ENCODE results near the gene AP5B1.

AP5B1 gene

DNA sequence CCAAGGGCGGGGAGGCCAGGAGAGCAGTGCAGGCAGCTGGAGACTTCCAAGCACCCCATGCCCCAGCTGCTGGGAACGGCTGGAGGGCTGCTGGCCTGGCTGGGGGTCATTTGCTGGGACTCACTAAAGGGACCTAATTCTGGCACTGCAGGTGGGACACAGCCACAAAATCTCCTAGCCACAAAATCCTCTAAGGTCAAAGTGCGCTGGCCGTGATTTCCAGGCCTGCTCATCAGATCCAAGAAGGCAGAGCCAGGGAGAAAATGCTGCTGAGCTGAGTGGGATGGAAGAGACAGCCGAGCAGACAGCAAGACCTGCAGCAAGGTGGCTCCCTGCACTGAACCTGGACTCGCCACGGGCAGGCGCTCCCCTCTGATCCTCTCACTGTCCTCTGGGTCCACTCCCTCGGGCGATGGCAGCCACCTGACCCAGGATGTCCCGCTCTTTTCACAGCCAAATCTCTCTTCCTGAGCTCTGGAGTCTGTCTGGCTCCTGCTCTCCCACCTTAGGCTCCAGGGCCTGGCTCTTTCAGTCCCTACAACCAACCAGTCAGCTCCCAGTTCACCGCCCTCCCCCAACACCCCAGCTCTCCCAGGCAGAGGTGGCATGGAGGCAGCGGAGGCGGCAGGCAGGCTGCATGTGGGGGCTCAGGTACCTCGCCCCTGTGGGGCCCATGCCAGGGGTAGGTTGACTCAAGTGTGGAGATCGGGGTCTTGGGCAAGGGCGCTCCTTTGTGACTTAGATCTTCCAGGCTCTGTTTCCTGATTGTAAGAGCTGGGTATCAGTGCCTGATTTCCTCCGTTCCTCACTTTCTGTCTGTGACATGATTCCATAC, 20.6 kb upstream of the AP5B1 start:
- DNase-seq: no peak

DNA sequence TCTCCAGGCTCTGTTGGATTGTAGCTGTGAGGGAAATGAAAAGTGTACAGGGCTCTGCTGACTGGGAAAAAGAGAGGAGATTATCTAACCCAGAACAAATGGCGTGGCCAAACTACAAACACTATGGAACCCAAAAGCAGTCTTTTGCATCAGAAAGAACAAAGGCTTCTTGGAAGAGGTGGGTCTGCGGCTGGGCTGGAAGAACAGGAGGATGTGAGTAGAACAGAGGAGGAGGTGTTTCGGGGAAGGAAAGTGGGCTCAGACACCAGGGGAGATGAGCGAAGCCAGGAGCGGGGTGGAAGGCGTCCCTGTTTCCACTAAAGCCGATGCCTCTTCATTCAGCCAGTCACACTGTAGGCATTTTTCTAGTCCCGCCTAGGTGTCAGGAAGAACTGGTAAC, 18.1 kb upstream of the AP5B1 start:
- DNase-seq: no peak

GRCh38 chr11:65797711-65798110, 16.9 kb upstream of the AP5B1 start:
- no peak for DNase-seq

GRCh38 chr11:65796726-65797601, 16.2 kb upstream of the AP5B1 start:
- DNase-seq: no peak

DNA sequence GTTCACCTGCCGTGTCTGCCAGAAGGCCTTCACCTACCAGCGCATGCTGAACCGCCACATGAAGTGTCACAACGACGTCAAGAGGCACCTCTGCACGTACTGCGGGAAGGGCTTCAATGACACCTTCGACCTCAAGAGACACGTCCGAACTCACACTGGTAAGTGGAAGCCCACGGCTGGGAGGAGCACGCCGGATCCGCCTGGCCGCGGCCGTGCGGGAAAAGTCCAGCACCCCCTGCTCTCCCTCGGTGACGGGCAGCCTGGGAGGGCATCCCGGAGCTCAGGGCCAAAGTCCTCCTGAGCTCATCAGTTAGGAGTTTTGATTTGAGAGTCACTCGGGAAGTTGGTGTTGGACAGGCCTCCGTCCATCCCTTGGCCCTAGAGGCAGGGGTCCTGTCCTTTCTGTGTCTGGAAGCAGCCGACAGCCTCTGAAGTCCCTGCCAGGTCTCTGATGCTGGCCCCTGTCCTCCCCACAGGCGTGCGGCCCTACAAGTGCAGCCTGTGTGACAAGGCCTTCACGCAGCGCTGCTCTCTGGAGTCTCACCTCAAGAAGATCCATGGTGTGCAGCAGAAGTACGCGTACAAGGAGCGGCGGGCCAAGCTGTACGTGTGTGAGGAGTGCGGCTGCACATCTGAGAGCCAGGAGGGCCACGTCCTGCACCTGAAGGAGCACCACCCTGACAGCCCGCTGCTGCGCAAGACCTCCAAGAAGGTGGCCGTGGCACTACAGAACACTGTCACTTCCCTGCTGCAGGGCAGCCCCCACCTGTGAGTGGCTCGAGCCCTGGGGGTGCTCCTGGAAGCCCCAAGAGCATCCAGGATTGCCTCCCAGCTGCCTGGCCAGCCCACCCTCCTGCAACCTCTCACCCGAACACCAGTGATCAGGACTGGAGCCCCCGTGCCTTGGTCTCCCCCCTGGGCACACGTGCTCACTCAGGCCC, 14.1 kb upstream of the AP5B1 start:
- no peak for DNase-seq

GRCh38 chr11:65793625-65794400, 13.0 kb upstream of the AP5B1 start:
- DNase-seq: no peak

- DNase-seq: no peak
These were observed 12.4 kb upstream of the AP5B1 start for GRCh38 chr11:65793144-65793581.

DNA sequence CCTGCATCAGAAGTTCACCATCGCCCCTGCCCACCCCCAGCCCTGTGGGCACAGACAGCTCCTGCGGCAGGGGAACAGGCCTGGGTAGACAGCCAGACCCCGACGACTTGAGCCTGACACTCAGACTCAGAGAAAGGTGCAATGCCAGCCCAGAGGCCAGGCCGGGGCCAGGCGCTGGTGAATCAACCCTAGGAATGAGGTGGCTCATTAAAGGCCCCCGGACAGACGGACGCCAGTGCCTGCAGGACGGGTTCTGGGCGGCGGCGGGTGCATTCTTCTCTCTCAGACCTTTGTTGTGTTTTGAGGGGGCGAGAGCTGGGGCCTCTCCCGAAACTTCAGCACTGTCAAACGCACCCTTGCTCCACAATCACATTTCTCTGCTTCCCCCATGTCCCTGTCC, 11.7 kb upstream of the AP5B1 start:
- no peak for DNase-seq

DNA sequence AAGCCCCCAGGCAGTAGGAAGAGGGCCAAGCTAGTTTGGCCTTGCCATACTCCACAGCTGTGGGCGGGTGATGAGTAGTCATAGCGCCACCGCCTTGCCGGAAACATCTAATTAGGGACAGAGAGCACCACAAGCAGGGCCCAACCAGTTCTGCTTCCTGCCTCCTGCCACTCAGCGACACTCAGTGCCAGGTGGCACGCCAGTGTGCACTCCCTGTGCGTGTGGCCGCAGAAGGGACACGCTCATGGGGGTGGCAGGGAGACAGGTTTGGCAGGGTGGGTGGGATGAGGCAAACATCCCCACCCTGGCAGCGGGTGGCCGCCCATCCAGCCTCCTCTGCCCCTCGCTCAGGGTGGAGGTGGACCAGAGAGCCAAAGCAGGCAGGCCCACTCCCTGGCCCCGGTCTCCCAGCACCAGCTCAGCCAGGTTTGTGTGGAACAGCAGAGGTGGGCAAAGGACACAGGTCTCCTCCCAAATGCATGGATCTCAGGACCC, 11.0 kb upstream of the AP5B1 start:
- DNase-seq: no peak

GRCh38 chr11:65790902-65791650, 10.3 kb upstream of the AP5B1 start:
- DNase-seq: no peak

GRCh38 chr11:65790104-65790901, 9.5 kb upstream of the AP5B1 start:
- no peak for DNase-seq

GRCh38 chr11:65789230-65790103, 8.7 kb upstream of the AP5B1 start:
- no peak for DNase-seq

- no peak for DNase-seq
These were observed 8.0 kb upstream of the AP5B1 start for GRCh38 chr11:65788821-65789220.

- DNase-seq: peak; percentile 85
These were observed 7.2 kb upstream of the AP5B1 start for GRCh38 chr11:65787649-65788622.

GRCh38 chr11:65786786-65787636, 6.2 kb upstream of the AP5B1 start, which contains the start of gene OVOL1:
TSS of gene OVOL1 (plus strand) at chr11:65787063. CDS start at chr11:65787374, 311 bp downstream.
- DNase-seq: no peak

GRCh38 chr11:65786008-65786785, 5.4 kb upstream of the AP5B1 start:
- DNase-seq: peak; percentile 70
